MM.1S (cell line): ENCODE measurements around the gene DRC7.

Source experiments
- EZH2 ChIP-seq: fragments of 300-600 bp; sonication (generic); optimal IDR thresholded peaks from 2 replicates; pipeline ENCODE3; 2017; ENCODE audit warnings: low read depth, mild to moderate bottlenecking, antibody characterized with exemption, low read length, mixed read lengths
- TF ChIP-seq, protein P1 (sequence below): fragments of 300-600 bp; sonication (generic); IDR thresholded peaks from 2 replicates; pipeline ENCODE4 v1.5.1; 2016; ENCODE audit warnings: antibody characterized with exemption, low read length, mixed read lengths

DNA sequence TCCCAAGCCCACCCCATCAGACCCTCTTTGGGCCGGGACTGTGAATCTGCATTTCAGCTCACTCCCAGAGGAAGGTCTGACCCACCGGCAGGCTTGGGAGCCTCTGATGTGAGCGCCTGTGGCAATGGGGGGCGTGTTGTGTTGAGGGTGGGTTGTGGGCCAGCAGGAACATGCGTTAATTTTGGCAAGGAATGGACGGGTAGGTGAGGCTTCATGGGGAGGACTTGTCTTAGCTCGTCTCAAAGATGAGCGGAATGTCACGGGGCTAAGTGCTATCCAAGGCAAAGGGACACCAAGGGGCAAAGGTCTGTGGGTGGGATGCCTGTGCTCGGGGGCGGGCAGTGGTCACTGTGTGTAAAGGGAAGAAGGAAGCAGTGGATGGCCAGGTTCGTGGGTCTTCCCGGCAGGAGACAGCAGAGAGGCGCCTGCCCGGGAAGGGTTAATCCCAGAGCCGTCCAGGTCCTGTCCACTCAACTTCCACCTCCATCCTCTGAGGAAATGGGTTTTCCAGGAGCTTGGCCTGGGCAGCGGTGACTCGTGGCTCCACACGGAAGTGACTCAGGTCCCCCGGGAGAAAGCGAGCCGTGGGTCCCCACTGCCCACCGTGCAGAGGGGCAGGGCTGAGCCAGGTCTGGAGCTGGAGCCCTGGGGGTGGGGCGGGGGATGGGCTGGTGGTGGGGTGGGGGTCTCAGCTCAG is 48.8 kb upstream of the DRC7 start:
- TF ChIP-seq, protein P1, sequence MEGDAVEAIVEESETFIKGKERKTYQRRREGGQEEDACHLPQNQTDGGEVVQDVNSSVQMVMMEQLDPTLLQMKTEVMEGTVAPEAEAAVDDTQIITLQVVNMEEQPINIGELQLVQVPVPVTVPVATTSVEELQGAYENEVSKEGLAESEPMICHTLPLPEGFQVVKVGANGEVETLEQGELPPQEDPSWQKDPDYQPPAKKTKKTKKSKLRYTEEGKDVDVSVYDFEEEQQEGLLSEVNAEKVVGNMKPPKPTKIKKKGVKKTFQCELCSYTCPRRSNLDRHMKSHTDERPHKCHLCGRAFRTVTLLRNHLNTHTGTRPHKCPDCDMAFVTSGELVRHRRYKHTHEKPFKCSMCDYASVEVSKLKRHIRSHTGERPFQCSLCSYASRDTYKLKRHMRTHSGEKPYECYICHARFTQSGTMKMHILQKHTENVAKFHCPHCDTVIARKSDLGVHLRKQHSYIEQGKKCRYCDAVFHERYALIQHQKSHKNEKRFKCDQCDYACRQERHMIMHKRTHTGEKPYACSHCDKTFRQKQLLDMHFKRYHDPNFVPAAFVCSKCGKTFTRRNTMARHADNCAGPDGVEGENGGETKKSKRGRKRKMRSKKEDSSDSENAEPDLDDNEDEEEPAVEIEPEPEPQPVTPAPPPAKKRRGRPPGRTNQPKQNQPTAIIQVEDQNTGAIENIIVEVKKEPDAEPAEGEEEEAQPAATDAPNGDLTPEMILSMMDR, result no peak
- no peak for TF ChIP-seq EZH2
